GM18505 (cell line): ENCODE results near the gene SLC7A11.

Source experiments
- ATAC-seq: cut with Tn5 transposase; IDR thresholded peaks from one replicate; pipeline ENCODE4 v1.9.1; 2021; ENCODE audit not compliant: unreplicated experiment
- POLR2A ChIP-seq: IDR thresholded peaks from 4 replicates; pipeline ENCODE4 v1.6.1; 2011; ENCODE audit warnings: borderline replicate concordance; ENCODE audit not compliant: insufficient read depth, insufficient read length; ENCODE audit errors: extremely low read depth

The SLC7A11 gene

DNA sequence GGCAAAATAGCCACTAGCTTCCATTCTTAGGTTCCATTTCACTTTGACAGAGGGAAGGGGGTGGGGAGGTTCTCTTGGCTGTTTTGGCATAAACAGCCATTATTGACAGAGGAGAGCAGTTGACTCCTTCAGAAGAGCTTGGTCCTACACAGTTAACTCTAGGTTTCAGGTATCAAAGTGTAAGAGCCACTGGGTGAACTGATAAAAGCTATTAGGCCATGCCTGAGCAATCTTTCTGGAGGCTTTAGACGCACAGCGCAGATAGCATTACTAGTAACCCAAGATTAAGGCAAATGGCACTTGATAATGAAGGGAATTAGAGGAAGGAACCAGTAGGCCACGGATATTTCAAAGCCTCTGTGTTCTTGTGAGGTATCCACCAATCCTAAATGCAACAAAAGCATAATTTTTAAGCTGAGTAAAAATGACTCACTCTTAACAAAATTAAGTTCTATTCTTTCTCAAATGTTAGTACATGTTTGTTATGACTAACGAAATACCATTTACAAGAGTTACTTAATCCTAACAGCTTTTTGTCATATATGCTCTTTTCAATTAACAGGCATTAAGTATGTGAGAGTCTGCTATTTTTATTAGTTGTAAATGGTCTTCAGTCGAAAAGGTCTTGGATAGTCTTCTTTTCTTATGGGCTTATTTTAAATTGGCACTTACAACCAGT, 53.6 kb downstream of the SLC7A11 start:
- no peak for ATAC-seq

DNA sequence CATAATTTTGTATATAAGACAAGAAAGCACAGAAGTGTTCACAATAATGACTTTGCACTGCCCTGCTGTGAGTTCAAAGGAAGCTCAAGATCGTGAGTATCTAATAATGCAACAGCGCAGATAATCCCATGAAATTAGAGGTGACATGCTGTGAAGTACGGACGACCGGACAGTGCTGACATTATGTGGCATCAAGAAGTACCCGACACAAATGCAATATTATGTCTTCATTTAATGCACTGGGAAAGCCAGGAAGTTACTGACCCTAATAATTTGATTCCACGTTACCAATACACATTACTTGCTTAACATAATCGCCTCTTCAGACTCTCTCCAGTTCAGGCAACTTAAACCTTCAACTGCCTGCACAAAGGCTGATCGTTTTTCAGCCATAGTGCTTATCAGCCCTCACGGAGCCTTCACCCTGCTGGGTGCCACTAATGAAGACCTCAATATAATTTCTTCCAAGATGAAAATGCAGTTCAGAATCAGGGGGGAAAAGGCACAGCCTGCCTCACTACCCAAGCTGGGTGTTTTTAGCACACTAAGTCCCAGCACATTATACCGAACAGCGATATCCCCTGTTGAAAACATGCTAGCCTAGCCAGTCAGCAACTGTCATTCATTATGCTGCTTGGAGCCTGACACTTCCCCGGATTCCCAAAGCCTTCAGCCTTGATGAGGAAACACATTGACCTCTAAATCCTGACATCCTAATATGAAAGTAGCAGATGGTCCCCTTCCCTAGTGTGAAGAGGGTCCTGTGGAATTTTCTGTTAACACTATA, 56.1 kb downstream of the SLC7A11 start:
- no peak for ATAC-seq
- no peak for TF ChIP-seq POLR2A

More for the DNA sequence above, 53.6 kb downstream of the SLC7A11 start:
- no peak for TF ChIP-seq POLR2A

DNA sequence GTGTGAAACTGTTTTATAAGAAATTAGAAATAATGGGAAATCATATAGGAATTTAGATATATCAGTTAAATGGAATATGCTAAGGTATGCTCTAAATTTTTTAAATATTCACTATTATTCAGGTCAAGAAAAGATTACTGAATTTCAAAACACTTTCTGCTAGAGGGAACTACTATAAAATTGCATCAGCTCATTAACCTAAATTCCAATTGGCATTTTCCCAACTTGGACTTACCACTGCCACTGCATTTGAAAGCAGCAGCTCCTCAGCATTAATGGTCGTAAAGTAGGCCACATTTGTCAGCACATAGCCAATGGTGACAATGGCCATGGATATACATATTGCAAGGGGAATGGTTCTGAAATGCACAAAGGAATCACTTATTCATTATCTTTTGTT, 57.3 kb downstream of the SLC7A11 start:
- TF ChIP-seq POLR2A = no peak
- ATAC-seq = no peak

GRCh38 chr4:138182838-138183426, 59.2 kb downstream of the SLC7A11 start:
- peak; percentile 48 for ATAC-seq
- TF ChIP-seq POLR2A = no peak

DNA sequence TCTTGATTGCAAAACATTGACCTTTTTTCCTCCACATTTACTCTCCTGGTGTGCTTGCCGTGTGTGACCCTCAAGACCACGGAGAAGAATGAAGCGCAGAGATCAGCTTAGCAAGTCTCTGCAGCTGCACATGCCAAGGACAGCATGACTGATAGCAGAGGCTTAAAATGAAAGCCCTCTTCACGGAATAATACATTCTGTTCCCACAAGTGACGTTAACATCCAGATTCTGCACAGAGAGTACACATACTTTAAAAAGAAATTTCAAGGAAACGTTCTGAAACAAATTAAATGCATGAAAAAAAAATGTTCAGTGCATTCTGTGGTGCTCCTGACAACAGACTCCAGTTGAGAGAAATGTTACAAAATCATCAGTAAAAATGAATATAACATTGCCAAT, 60.9 kb downstream of the SLC7A11 start:
- no peak for TF ChIP-seq POLR2A
- no peak for ATAC-seq

DNA sequence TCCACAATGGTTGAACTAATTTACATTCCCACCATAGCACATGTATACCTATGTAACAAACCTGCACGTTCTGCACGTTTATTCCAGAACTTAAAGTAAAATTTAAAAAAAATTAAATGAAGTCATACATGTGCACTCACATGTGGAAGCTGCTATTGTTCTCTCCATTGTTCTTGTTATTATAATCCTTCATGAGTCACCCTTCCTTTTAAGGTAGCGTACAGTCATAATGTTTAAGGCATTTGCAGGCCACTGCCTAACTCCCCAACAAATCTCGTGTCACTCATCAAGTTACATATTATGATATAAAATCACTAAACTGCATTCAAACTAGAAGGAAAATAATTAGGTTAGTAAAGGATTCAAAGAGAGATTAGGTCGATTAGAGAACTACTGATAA, 63.6 kb downstream of the SLC7A11 start:
- TF ChIP-seq POLR2A = no peak
- no peak for ATAC-seq

DNA sequence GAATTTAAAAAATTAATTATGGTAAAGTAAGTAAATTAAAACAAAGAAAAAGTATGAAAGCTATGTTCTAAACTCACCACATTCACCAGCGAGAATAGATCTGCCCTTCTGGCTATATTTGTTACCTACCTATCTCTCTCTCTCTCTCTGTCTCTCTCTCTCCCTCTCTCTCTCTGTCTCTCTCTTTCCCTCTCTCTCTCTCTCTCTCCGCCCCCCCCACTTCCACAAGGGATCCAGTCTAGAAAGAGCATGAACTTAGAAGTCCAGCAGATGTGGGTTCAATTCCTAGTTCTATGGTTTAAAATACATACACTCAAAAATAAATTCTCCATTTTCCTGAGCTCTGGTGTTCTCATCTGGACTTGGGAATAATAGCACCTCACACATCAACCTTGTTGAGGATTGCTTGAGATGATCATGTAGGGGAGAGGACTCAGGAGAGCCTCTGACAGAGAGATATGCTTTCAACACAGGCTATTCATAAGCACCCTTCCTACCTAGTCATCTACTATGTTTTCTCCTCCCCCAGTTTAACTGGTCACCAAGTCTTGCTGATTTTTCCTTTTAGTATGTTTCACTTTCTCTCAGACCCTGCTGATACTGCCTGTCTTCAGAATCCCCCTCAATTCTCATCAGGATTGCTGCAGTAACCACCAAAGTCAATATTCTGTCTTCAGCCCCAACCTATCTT, 64.7 kb downstream of the SLC7A11 start:
- no peak for TF ChIP-seq POLR2A
- ATAC-seq = no peak

GRCh38 chr4:138174981-138175794, 67.0 kb downstream of the SLC7A11 start:
- TF ChIP-seq POLR2A = no peak
- ATAC-seq = no peak

DNA sequence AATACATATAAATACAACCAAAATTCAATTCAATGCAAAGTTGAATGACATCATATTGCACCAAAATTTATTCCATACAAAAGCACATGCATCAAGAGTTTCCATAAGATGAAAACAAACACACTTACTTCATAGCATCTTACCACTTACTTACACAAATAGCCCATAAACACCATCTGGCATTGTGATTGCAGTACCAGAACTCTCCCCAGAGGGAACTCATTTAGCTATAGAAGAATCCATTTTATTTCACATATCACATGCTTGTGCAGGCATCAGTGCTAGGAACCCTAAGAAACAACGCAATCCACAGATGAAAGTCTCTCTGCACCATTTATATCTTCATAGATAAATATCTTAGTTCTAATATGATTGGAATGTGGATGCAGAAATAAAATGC, 77.9 kb downstream of the SLC7A11 start:
- no peak for TF ChIP-seq POLR2A
- ATAC-seq = no peak

DNA sequence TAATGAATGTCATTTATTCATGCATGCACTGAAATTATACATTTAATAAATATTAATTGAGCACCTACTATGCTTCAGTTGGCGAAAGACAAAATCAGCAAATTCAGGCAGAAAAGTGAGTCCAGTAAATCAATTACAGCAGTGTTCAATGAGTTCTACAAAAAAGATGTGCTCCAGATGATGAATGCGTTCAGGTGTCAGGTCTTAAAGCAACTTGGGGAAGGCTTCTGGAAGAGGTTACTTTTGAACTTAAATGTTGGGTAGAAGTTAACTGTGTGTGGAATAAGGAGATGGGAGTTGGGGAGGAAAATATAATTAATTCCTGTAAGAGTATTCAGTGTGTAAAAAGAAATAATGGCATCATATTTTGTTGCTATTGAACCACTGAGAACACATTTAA, 79.0 kb downstream of the SLC7A11 start:
- ATAC-seq = no peak
- TF ChIP-seq POLR2A = no peak

GRCh38 chr4:138162259-138162658, 79.9 kb downstream of the SLC7A11 start:
- TF ChIP-seq POLR2A = no peak
- no peak for ATAC-seq

GRCh38 chr4:138161351-138161750, 80.8 kb downstream of the SLC7A11 start:
- no peak for ATAC-seq

More at GRCh38 chr4:138161351-138161750, 80.8 kb downstream of the SLC7A11 start:
- TF ChIP-seq POLR2A = no peak
